IMR-90 (cell line): ENCODE results near the gene APC.

Experiments used
- BHLHE40 ChIP-seq: fragments of 150-350 bp; IDR thresholded peaks from 2 replicates; pipeline ENCODE4 v1.6.1; 2016; ENCODE audit warnings: mild to moderate bottlenecking, low read depth, low read length
- CEBPB ChIP-seq: IDR thresholded peaks from 2 replicates; pipeline ENCODE4 v1.6.1; 2012; ENCODE audit warnings: low read depth, low read length, improper control_type of control experiment
- CTCF ChIP-seq: conservative IDR thresholded peaks from 2 replicates; pipeline ENCODE4 v1.5.1; 2012; ENCODE audit warnings: mild to moderate bottlenecking, low read depth, low read length, improper control_type of control experiment
- ELK1 ChIP-seq: fragments of 150-350 bp; IDR thresholded peaks from 2 replicates; pipeline ENCODE4 v1.6.1; 2016; ENCODE audit warnings: low read depth, mild to moderate bottlenecking, low read length, moderate library complexity, borderline replicate concordance
- FOS ChIP-seq: fragments of 150-350 bp; IDR thresholded peaks from 2 replicates; pipeline ENCODE4 v1.6.1; 2016; ENCODE audit warnings: low read depth, low read length
- MAFK ChIP-seq: IDR thresholded peaks from 2 replicates; pipeline ENCODE4 v1.6.1; 2012; ENCODE audit warnings: low read depth, low read length, improper control_type of control experiment
- MAZ ChIP-seq: IDR thresholded peaks from 2 replicates; pipeline ENCODE4 v1.6.1; 2012; ENCODE audit warnings: low read depth, mild to moderate bottlenecking, low read length, improper control_type of control experiment, moderate library complexity, borderline replicate concordance
- MXI1 ChIP-seq: IDR thresholded peaks from 2 replicates; pipeline ENCODE4 v1.6.1; 2012; ENCODE audit warnings: low read depth, mild to moderate bottlenecking, low read length, moderate library complexity, borderline replicate concordance
- POLR2A ChIP-seq: IDR thresholded peaks from 2 replicates; pipeline ENCODE4 v1.6.1; 2012; ENCODE audit warnings: mild to moderate bottlenecking, low read depth, low read length
- RAD21 ChIP-seq: IDR thresholded peaks from 2 replicates; pipeline ENCODE4 v1.6.1; 2012; ENCODE audit warnings: low read length, improper control_type of control experiment
- RCOR1 ChIP-seq: IDR thresholded peaks from 2 replicates; pipeline ENCODE4 v1.6.1; 2012; ENCODE audit warnings: mild to moderate bottlenecking, low read length, improper control_type of control experiment; ENCODE audit not compliant: insufficient replicate concordance
- RFX5 ChIP-seq: IDR thresholded peaks from 2 replicates; pipeline ENCODE4 v1.8.0; 2012; ENCODE audit warnings: low read depth, mild to moderate bottlenecking, low read length, moderate library complexity
- SMC3 ChIP-seq: fragments of 150-350 bp; IDR thresholded peaks from 2 replicates; pipeline ENCODE4 v1.6.1; 2016; ENCODE audit warnings: low read depth, mild to moderate bottlenecking, antibody characterized with exemption, low read length, moderate library complexity
- USF2 ChIP-seq: fragments of 150-350 bp; IDR thresholded peaks from 2 replicates; pipeline ENCODE4 v1.6.1; 2017; ENCODE audit warnings: mild to moderate bottlenecking, antibody characterized with exemption, low read length, low read depth

- TF ChIP-seq CEBPB, result no peak
- TF ChIP-seq CTCF, result no peak
- TF ChIP-seq POLR2A, result no peak
- TF ChIP-seq USF2, result no peak
- no peak for TF ChIP-seq RCOR1
- no peak for TF ChIP-seq SMC3
- TF ChIP-seq FOS, result no peak
- no peak for TF ChIP-seq RFX5
- TF ChIP-seq BHLHE40, result no peak
- TF ChIP-seq RAD21, result no peak
- no peak for TF ChIP-seq ELK1
- TF ChIP-seq MAFK, result no peak
- no peak for TF ChIP-seq MXI1
- no peak for TF ChIP-seq MAZ
These were observed 26.8 kb upstream of the APC start for GRCh38 chr5:112710896-112711295.
